ENCODE data around the gene DIP2C.

- no peak for TF ChIP-seq EZH2 (IDR thresholded peaks at IDR 0.05)
- no peak for TF ChIP-seq CTCF (IDR thresholded peaks at IDR 0.05)
These were observed 85.7 kb downstream of the DIP2C start for GRCh38 chr10:603745-604144.

Measured in neural progenitor cell (in vitro differentiated cells).